ENCODE results near the gene CCDC89. TPM values are rescaled to one million over a fixed set of nuclear protein-coding genes. Genes with fewer than 3 reads are reported as not detected.
A peak's percentile ranks its signal among the peaks of the same experiment; 100 is the strongest.

CCDC89 gene
- total and polyA plus RNA-seq, 2 of the 4 experiments (the other 2 are of a cell fraction): 4.0 to 7.9 TPM

- no peak for TF ChIP-seq RCOR1 (IDR thresholded peaks at IDR 0.05; ENCODE audit: insufficient replicate concordance, low read length)
Observed at GRCh38 chr11:85663080-85663752, 22.8 kb downstream of the CCDC89 start (continued).

- Histone ChIP-seq H3K4me1 (ENCODE audit: control insufficient read depth, insufficient read depth, low read length) (no peaks in the 10 kb centered on the region; the same call in 1 of the 2 replicates), H3K79me1 (ENCODE audit: low read depth in 1 of 2, low read length in 2 of 2) (peaks cover 0 to 22% of the 10 kb centered on the region in 2 experiments; a peak in 3 of 4 replicates), H4K91ac (ENCODE audit: insufficient read depth, low read depth, low read length) (no peak overlapping the region), H3K27ac (ENCODE audit: insufficient read depth, low read length) (0 out of 2 replicates have a peak overlapping the region, but pooled peaks have one; percentile 30), H2BK120ac (ENCODE audit: low read depth, low read length) (no peak overlapping the region), H3K36me3 (ENCODE audit: control insufficient read depth, insufficient read depth, low read length) (peaks cover 4% of the 10 kb centered on the region), H2AFZ (replicated peaks; ENCODE audit: low read length, poor library complexity) (no peak overlapping the region), H3K4me2 (ENCODE audit: low read depth, low read length) (peak overlapping the region; percentile 94), H2BK20ac (ENCODE audit: low read depth, low read length) (no peak overlapping the region), H2AK9ac (replicated peaks; ENCODE audit: low read depth, low read length, poor library complexity) (no peak overlapping the region), H3K9ac (ENCODE audit: low read depth, low read length) (peak overlapping the region; percentile 64), H3K56ac (ENCODE audit: extremely low read depth, insufficient read depth, low read length) (no peak overlapping the region), H3K4me3 (ENCODE audit: insufficient read depth, low read depth, low read length) (peak overlapping the region; percentile 19), H2AK5ac (ENCODE audit: low read depth, low read length) (no peak overlapping the region), H3K9me3 (ENCODE audit: control insufficient read depth, insufficient read depth, low read length) (no peaks in the 10 kb centered on the region), H4K8ac (ENCODE audit: low read depth in 2 of 2, low read length in 2 of 2) (no peak overlapping the region), H2BK15ac (ENCODE audit: low read depth, low read length) (no peak overlapping the region), H3K9me1 (ENCODE audit: insufficient read depth, low read length) (no peaks in the 10 kb centered on the region), H3K4ac (ENCODE audit: low read depth, low read length) (no peak overlapping the region), H3K23ac (ENCODE audit: low read depth, low read length) (0 out of 2 replicates have a peak overlapping the region, but pooled peaks have one; percentile 45), H3K14ac (replicated peaks; ENCODE audit: low read depth, low read length) (peak overlapping the region; percentile 82), H3K27me3 (ENCODE audit: control insufficient read depth, insufficient read depth, low read length) (no peaks in the 10 kb centered on the region), H2BK5ac (ENCODE audit: low read depth, low read length, poor library complexity, severe bottlenecking) (no peak overlapping the region), H4K5ac (ENCODE audit: low read depth, low read length) (no peak overlapping the region), H4K20me1 (ENCODE audit: insufficient read depth, low read length) (peaks cover 45% of the 10 kb centered on the region), H3K18ac (ENCODE audit: low read depth, low read length) (no peak overlapping the region)
- ChIA-PET POLR2A (ENCODE audit: unreplicated experiment) (no interaction called here), CTCF (interaction anchor here (0.6 kb wide), 1 partner anchor 14 kb away, joined by 3 read pairs; no protein-coding TSS in a partner anchor)
- peak; percentile 65; the same call in 1 of the 2 replicates for TF ChIP-seq CEBPB (IDR thresholded peaks at IDR 0.05; ENCODE audit: low read depth, low read length)
- no peak for TF ChIP-seq RFX5 (IDR thresholded peaks at IDR 0.05; ENCODE audit: low read depth, low read length)
- DNase-seq (peak; percentile 39), ATAC-seq (ENCODE audit: low read depth) (no peak)
- no TSS peak for BruUV-seq (replicated peaks)
- in situ Hi-C loops (cut with MboI; ENCODE audit: low sequenced_read_pairs) (no loop called here), dilution Hi-C loops (cut with HindIII; ENCODE audit: low sequenced_read_pairs, unreplicated experiment) (no loop called here), intact Hi-C loops (cut with micrococcal nuclease) (no loop called here)
- WGBS, 2 experiments (ENCODE audit: extremely low coverage in 2 of 2, insufficient read length in 1 of 2): 20% methylated on average over 1 of the region's 4 CpGs; no CpG with 5 or more reads in 1 of the 2 experiments
Observed at GRCh38 chr11:85661972-85662664, 23.9 kb downstream of the CCDC89 start.

All from IMR-90 (cell line).